Lung (tissue), 12 donors: ENCODE measurements around the gene CAPRIN2. TPM values are rescaled to one million over a fixed set of nuclear protein-coding genes. Genes with fewer than 3 reads are reported as not detected.

Experiments
- ATAC-seq: fragments of 200-7000 bp; cut with Tn5 transposase; one replicate; pipeline ENCODE4 v1.9.1; 2020; ENCODE audit warnings: moderate number of reproducible peaks; ENCODE audit not compliant: insufficient read depth, low FRiP score
- DNase-seq, 3 donors: peaks; one replicate each; pipeline ENCODE4 v3.0.0-alpha.2; 2013 to 2017
- H3K27ac ChIP-seq, 2 donors: one replicate each; pipeline ENCODE4 v1.5.1; 2013; ENCODE audit warnings: mild to moderate bottlenecking in 2 of 2, moderate library complexity in 2 of 2, control low read depth in 1 of 2, inconsistent platforms in 1 of 2, low read depth in 1 of 2, low read length in 1 of 2
- H3K27me3 ChIP-seq, 3 donors: one replicate each; pipeline ENCODE4 v1.5.1; 2013; ENCODE audit warnings: low read length in 2 of 3; ENCODE audit not compliant: control insufficient read depth in 3 of 3, insufficient read depth in 3 of 3
- H3K36me3 ChIP-seq, 4 donors: one replicate each; pipeline ENCODE4 v1.5.1; 2013; ENCODE audit warnings: low read length in 4 of 4, mild to moderate bottlenecking in 1 of 4, moderate library complexity in 1 of 4; ENCODE audit not compliant: control insufficient read depth in 4 of 4, insufficient read depth in 4 of 4
- H3K4me1 ChIP-seq, 5 donors: one replicate each; pipeline ENCODE4 v1.5.1; 2013; ENCODE audit warnings: low read length in 5 of 5, mild to moderate bottlenecking in 2 of 5, moderate library complexity in 1 of 5; ENCODE audit not compliant: control insufficient read depth in 5 of 5, insufficient read depth in 5 of 5
- H3K4me3 ChIP-seq: one replicate; pipeline ENCODE4 v1.5.1; 2013; ENCODE audit warnings: mild to moderate bottlenecking, control low read depth, moderate library complexity
- H3K9ac ChIP-seq, 2 donors: one replicate each; pipeline ENCODE4 v1.5.1; 2013; ENCODE audit warnings: low read length in 2 of 2, control low read depth in 1 of 2; ENCODE audit not compliant: insufficient read depth in 1 of 2
- H3K9me3 ChIP-seq, 4 donors: one replicate each; pipeline ENCODE4 v1.5.1; 2013; ENCODE audit warnings: low read length in 3 of 4, mild to moderate bottlenecking in 1 of 4, moderate library complexity in 1 of 4; ENCODE audit not compliant: control insufficient read depth in 4 of 4, insufficient read depth in 3 of 4
- CTCF ChIP-seq: IDR thresholded peaks from 2 replicates; pipeline ENCODE4 v1.5.1; 2012; ENCODE audit warnings: mild to moderate bottlenecking; ENCODE audit errors: control extremely low read depth, extremely low read depth
- WGBS, 2 donors: extraction: QIAGEN DNeasy Blood & Tissue Kit; methylation state at CpG; one replicate each; pipeline ENCODE4 v1.1.7; 2013; 5-methylcytosine and 5-hydroxymethylcytosine counted together
- polyA plus RNA-seq, 2 donors: library from polyadenylated mRNA; stranded (reverse); fragments of 200-250 nt; gene quantifications; one replicate each; pipeline ENCODE4 v1.2.1, GENCODE V29; 2013
- total RNA-seq, 2 donors: library from RNA; depleted of rRNA in 1 of 2; stranded (reverse); fragments of >200 nt in 1 of 2; gene quantifications; one replicate each; pipeline ENCODE4 v1.2.1, GENCODE V29; 2014 to 2021
- donor health status: control.
- donor health status: control.
- donor health status: Bipolar disorder and iron deficiency.
- donor health status: healthy.
- donor health status: DM: yes; HTN: yes; CAD: no.

Gene CAPRIN2
- total and polyA plus RNA-seq, 4 donors = 8.2 to 43.5 (median 16.9) TPM

GRCh38 chr12:30694412-30695198 lies 60.1 kb downstream of the CAPRIN2 start:
- no peaks in the 10 kb centered on the region for H3K9me3 ChIP-seq
- H3K27ac ChIP-seq = peak overlapping the region; percentile 74 to 88
- H3K36me3 ChIP-seq = peaks cover 0 to 6% (median 1%) of the 10 kb centered on the region in 4 donors
- peak; percentile 51 to 60 (median 52) for DNase-seq
- no peak for TF ChIP-seq CTCF
- peak; percentile 48 for ATAC-seq
- H3K4me3 ChIP-seq = peak overlapping the region; percentile 98
- 10 to 11% methylated on average over 16 of the region's 16 CpGs for WGBS, 2 donors
- H3K27me3 ChIP-seq = no peaks in the 10 kb centered on the region
- H3K4me1 ChIP-seq = peaks cover 0 to 23% (median 10%) of the 10 kb centered on the region in 5 donors
- H3K9ac ChIP-seq = peak overlapping the region; percentile 66 to 87

GRCh38 chr12:30692470-30692869 lies 62.3 kb downstream of the CAPRIN2 start:
- Histone ChIP-seq H3K27me3 (no peaks in the 10 kb centered on the region), H3K4me3 (no peak overlapping the region), H3K4me1 (peaks cover 0 to 23% (median 10%) of the 10 kb centered on the region in 5 donors), H3K9ac (no peak overlapping the region), H3K27ac (no peak overlapping the region), H3K9me3 (no peaks in the 10 kb centered on the region), H3K36me3 (peaks cover 0 to 6% (median 1%) of the 10 kb centered on the region in 4 donors)
- 61 to 70% methylated on average over 5 of the region's 5 CpGs for WGBS, 2 donors
- no peak for ATAC-seq
- no peak for DNase-seq
- TF ChIP-seq CTCF = no peak

- 83 to 85% methylated on average over 4 of the region's 4 CpGs for WGBS, 2 donors
- peaks cover 0 to 6% (median 1%) of the 10 kb centered on the region in 4 donors for H3K36me3 ChIP-seq
- no peak overlapping the region for H3K9ac ChIP-seq
These were observed 63.5 kb downstream of the CAPRIN2 start for GRCh38 chr12:30691122-30691879.

More at GRCh38 chr12:30691122-30691879, 63.5 kb downstream of the CAPRIN2 start:
- Histone ChIP-seq H3K4me3 (no peak overlapping the region), H3K4me1 (peaks cover 0 to 25% (median 10%) of the 10 kb centered on the region in 5 donors), H3K27ac (peak overlapping the region in 1 of 2 donors; percentile 77), H3K27me3 (no peaks in the 10 kb centered on the region), H3K9me3 (no peaks in the 10 kb centered on the region)
- DNase-seq (no peak), ATAC-seq (no peak)
- TF ChIP-seq CTCF = no peak
